ENCODE data around the gene SH2D4B.
A peak's percentile ranks its signal among the peaks of the same experiment; 100 is the strongest.

GRCh38 chr10:80596391-80597257, 58.9 kb downstream of the SH2D4B start:
- no peak for TF ChIP-seq ATF2 (IDR thresholded peaks at IDR 0.05; ENCODE audit: low read length)
- TF ChIP-seq POLR2AphosphoS5 (IDR thresholded peaks at IDR 0.05; ENCODE audit: low read length) = no peak
- TF ChIP-seq CREB1 (IDR thresholded peaks at IDR 0.05; ENCODE audit: low read depth) = no peak
- no peak for TF ChIP-seq POLR2A (IDR thresholded peaks at IDR 0.05; ENCODE audit: low read depth, low read length)
- TF ChIP-seq YY1 (IDR thresholded peaks at IDR 0.05; ENCODE audit: low read depth, low read length) = no peak
- TF ChIP-seq CTCF (IDR thresholded peaks at IDR 0.05 in 2 of 3, conservative IDR thresholded peaks at IDR 0.05 in 1 of 3; ENCODE audit: control insufficient read depth in 2 of 3, extremely low read depth in 1 of 3, insufficient read depth in 1 of 3, low read depth in 3 of 3, low read length in 3 of 3) = peak; percentile 48 to 83 (median 80)
- no peak for TF ChIP-seq POU2F2 (IDR thresholded peaks at IDR 0.05; ENCODE audit: borderline replicate concordance, low read depth, low read length)
- no peak for TF ChIP-seq ZNF274 (IDR thresholded peaks at IDR 0.05; ENCODE audit: insufficient read depth, insufficient read length)
- TF ChIP-seq, protein P1, sequence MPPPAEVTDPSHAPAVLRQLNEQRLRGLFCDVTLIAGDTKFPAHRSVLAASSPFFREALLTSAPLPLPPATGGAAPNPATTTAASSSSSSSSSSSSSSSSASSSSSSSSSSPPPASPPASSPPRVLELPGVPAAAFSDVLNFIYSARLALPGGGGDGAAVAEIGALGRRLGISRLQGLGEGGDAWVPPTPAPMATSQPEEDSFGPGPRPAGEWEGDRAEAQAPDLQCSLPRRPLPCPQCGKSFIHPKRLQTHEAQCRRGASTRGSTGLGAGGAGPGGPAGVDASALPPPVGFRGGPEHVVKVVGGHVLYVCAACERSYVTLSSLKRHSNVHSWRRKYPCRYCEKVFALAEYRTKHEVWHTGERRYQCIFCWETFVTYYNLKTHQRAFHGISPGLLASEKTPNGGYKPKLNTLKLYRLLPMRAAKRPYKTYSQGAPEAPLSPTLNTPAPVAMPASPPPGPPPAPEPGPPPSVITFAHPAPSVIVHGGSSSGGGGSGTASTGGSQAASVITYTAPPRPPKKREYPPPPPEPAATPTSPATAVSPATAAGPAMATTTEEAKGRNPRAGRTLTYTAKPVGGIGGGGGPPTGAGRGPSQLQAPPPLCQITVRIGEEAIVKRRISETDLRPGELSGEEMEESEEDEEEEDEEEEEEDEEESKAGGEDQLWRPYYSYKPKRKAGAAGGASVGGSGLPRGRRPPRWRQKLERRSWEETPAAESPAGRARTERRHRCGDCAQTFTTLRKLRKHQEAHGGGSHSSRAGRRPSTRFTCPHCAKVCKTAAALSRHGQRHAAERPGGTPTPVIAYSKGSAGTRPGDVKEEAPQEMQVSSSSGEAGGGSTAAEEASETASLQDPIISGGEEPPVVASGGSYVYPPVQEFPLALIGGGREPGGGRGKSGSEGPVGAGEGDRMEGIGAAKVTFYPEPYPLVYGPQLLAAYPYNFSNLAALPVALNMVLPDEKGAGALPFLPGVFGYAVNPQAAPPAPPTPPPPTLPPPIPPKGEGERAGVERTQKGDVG (CRISPR knock-in tag; IDR thresholded peaks at IDR 0.05) = no peak
